HG02678 (cell line): ENCODE results near the gene MAP2K3.

ENCODE experiments used
- ATAC-seq: cut with Tn5 transposase; IDR thresholded peaks from one replicate; pipeline ENCODE4 v1.9.1; 2021; ENCODE audit warnings: mild to moderate bottlenecking, moderate library complexity; ENCODE audit not compliant: unreplicated experiment

MAP2K3 gene

DNA sequence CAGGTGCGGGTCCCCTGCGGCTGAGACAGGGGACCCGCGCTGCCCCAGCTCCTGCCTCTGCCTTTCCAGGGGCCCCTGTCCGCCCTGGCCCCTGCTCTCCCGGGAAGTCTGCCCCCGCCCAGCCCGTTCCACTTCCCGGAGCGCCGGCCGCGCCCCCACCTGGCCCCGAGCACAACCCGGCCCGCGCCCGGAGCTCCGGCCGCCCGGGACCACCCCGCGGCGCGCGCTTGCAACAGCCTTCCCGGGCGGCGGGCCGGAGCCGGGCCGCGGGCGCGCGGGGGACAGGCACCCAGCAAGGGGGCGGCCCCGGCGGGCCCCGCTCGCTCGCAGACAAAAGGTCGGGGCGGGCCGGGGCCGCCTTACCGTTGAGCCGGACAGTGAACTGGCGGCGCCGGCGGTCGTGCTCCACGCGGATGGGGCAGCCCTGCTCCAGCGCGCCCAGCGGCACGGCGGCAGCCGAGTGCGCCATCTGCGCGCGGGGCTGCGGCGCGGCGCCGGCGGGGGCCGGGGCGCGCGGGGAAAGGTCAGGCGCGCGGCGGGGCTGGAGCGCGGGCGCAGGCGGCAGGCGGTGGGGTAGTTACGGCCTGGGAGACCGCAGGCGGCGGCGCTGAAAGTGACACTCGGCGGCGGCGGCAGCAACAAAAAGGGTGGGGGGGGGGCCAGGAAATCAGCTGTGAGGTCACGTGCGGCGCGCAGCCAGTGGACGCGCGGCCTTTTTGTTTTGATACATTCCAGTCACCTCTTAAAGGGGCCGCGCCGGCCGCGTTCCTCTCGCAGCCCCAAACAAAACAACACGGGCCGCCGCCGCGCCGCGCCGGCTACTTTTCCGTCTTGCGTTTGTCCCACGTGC, 31.5 kb upstream of the MAP2K3 start, which contains the start of gene NATD1:
NATD1 (minus strand) TSS at position 615 of the 850 bp plus-strand sequence; CDS start at position 469, 146 bp downstream.
- peak; percentile 80 for ATAC-seq

DNA sequence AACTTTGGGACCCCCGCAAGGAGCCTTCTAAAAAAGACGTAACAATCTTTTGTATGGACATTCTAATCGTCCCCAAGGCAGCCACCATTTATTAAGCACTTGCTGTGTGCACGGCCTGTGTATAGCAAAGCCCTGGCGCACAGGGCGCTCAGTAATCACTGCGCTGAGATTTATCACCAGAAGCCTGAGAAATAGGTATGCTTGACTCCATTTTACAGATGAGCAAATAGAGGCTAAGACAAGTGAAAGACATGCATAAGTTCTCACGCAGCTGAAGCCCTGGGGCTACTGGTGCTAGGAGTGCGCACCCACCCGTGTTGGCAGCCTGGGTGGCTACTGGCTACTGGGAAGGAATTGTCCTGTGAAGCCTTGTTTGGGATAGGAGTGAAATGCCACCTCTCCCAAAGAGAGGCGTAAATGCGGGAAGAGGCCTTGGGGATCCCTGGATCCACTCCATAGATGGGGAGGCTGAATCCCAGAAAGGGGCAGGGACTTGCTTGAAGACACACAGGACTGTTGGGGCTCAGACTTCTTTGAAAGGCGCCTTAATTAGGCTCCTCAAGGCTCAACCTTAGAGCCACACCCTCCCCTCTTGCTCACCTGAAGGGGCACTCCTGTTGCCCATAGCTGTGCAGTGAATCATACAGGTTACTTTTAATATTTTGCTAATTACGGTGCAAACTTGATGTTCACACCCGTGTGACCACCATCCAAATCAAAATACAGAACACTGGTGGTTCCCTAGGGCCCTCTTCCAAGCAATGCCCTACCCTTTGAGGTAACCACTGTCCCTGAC, 30.7 kb upstream of the MAP2K3 start:
- ATAC-seq = no peak

DNA sequence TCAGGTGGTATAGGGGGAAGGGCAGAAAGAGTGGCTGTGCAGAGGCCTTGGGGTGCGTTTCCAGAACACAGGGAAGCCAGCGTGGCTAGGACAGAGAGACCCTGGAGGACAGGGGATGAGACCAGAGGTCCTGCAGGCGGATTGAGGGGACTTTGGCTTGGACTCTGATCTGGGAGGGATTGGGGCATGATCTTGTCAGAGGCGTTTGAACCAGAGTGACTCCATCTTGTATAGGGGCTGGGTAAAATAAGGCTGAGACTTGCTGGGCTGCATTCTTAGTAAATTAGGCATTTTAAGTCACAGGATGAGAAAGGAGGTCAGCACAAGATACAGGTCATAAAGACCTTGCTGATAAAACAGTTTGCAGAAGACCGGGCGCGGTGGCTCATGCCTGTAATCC, 25.9 kb upstream of the MAP2K3 start:
- ATAC-seq = no peak

DNA sequence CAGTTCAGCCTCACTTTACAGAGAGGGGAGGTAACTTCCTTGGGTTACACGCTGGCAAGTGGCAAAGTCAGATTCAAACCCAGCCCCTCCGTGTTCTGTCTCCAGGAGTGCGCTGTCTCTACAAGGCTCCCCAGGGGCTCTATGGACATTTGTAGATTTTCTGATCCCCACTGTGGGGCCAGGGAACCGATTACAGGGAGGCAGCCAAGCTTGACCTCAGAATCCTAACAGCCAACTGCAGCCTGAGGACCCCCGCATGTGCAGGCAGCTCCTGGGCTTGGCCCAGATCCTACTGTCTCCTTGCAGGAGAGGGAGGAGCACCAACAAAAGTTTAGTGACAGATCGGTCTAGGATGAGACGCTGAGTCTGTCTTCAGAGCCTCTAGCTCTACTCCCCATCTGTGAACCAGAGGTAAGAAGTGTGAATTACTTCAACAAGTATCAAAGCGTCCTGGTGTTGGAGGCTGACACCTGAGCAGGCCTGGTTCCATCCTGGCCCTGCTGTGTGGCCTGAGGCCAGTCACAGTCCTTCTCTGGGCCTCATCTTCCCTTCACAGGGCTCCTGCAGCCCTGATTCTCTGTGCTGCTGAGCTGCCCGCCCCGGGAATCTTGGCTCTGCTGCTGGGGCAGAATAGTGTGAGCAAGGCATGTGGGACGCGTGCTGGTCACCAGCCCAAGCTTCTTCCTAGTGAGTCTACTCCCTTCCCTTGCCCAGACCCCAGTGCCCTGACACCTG, 22.1 kb upstream of the MAP2K3 start:
- no peak for ATAC-seq

DNA sequence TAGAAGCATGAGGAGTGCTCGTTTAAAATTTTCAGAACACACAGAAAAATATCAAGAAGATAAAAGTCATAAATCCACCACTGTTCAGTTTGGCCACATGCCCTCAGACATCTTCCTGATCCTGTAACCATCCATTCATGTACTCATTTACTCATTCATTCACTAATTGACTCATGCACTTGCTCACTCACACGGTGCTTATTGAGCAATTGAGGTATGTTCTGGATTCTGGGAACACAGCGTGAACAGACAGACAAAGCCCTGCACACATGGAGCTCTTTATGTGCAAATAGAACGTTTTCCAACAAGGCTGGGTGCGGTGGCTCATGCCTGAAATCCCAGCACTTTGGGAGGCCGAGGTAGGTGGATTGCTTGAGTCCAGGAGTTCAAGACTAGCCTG, 21.1 kb upstream of the MAP2K3 start:
- no peak for ATAC-seq

DNA sequence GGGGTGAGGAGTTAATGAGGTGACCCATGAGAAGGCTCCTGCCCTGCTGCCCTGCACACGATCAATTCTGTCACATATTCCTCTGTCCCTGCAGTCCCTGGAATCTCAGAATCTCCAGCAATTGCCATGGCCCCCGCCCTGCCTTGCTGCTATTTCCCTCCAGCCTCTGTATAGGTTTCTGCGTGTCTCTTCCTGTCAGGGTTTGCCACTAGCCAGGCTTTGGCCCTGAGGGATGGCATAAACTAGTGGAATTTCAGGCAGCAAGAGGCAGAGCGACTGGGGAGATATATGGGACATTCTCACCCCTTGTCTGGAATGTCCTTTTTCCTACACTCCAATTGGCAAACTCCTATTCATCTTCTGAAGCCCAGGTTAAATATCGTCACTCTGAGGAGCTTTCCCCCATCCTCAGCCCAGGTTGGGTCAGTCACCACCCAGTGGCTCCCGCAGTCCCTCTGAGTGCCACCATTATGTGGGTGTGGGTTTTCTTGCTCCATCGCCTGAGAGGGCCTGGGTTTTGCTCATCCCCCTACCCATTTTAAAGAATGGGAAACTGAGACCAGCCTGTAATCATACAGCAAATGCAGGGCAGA, 15.8 kb upstream of the MAP2K3 start:
- ATAC-seq = no peak

DNA sequence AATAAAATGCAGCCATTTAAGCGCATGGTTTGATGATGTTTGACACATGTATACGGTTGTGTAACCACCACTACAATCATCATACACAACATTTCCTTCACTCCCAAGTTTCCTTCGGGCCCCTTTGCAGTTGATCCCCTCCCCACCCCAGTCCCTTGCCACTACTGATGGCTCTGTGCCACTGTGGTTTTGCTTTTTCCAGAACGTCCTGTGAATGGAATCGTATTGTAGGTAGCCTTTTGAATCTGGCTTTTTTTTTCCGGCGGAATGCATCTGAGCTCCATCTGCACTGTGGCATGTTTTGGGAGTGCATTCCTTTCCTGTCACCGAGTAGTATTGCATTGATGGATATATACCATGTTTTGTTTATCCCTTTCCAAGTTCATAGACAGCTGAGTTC, 15.1 kb upstream of the MAP2K3 start:
- no peak for ATAC-seq

DNA sequence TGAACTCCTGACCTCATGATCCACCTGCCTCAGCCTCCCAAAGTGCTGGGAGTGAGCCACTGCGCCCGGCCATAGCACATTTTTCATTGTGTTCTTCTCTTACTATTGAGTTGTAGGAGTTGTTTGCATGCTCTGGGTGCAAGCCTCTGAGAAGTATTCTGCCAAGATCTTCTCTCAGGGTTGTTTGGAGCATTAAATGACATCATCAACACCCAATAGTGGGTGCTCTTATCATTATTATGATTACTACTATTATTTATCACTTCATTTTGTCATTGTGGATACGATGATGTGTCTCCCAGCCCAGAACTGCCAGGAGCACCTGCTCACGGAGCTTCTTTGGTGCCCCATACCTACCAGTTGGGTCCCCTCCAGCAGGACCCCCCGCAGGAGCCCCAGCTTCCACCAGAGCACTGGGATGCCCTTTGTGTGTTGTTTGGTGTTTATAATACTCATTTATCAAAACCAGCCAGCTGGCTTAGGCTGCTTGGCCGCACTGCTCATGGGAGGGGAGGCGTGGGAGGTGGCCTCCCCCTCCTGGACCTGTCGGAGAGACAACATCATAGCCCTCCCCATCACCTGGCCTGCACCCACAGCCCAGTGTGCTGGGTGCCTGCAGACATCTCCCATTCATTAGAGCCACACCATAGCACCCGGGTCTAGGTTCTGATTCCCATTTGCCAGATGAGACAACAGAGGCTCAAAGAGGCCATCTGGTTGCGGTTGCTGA, 12.9 kb upstream of the MAP2K3 start:
- ATAC-seq = no peak

DNA sequence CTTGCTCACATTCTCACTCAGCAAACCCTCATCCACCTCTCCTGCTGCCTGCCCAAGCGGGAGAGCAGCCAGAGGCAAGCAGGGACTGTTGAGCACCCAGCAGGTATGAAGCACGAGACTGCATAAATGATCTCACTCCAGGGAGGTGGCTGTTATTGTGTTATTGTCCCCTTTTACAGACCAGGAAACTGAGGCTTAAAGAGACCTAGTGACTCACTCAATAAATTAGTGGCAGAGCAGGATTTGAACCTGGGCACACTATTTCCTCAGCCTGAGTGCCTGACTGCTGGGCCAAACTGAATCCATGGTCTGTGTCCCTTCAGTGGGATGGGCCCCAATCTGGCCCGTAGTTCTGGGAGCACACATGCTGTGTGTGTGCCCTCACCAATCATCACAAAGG, 12.3 kb upstream of the MAP2K3 start:
- no peak for ATAC-seq

DNA sequence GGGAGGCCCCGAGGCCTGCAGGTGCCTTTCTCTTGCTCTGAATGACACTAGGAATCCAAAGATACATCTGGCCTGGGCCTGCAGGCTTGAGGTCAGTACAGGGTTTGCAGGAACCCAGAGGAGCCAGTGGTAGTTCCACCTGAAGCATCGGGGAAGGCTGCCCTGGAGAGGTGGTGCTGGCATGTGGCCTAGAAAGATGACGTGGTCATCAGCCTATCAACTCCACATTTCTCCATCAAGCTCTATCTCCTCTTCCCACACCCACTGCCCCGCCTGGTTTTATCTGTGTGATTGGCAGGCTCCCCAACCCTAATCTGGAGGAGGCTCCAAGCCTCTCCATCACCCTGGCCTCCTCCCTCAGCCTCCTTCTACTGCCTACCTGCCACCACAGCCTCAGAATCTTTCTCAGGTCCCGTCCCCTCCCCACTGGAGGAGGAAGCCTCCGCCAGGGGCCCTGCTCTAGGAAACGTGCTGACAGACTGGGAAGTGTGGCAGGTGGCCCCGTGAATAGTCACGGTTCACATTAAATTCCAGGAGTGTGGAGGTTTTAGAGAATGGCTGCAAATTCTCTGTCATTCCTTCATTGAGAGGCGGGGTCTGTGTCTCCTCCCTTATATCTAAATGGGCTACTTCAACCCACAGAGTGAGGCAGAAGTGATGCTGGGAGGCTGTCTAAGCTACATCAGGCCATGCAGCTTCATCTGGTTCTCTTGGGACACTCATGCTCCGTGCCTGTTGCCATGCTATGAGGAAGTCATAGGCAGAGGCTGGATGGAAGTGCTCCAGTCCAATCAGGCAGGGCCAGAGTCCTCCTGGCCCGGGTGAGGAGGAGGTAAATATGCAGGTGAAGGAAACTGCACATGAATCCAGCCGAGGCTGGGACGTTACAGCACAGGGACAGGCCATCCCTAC, 11.4 kb upstream of the MAP2K3 start:
- no peak for ATAC-seq

DNA sequence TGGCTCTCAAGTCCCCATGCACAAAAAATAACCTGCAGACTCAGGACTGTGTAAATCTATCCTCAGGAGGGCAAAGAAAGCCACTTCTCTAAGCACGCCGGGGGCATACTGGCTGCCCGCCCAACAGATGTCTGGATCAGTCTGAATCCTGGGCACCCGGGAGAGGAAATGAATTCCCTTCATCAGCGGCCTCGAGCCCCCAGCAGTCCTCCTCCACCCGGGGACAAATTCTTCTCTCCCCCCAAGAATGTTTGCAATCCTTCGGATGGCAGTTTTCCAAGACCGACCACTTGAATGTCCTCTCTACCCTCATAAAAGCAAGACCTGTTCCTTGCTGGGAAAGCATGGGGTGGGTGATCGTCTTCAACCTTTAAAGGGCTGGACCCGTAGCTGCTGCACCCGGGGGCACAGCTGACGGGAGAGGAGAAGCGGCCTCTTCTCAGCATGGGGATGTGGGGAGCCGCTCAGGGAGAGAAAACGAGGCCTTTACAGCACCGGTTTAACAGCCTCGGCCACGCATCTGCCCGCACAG, 9.4 kb upstream of the MAP2K3 start:
- ATAC-seq = no peak

DNA sequence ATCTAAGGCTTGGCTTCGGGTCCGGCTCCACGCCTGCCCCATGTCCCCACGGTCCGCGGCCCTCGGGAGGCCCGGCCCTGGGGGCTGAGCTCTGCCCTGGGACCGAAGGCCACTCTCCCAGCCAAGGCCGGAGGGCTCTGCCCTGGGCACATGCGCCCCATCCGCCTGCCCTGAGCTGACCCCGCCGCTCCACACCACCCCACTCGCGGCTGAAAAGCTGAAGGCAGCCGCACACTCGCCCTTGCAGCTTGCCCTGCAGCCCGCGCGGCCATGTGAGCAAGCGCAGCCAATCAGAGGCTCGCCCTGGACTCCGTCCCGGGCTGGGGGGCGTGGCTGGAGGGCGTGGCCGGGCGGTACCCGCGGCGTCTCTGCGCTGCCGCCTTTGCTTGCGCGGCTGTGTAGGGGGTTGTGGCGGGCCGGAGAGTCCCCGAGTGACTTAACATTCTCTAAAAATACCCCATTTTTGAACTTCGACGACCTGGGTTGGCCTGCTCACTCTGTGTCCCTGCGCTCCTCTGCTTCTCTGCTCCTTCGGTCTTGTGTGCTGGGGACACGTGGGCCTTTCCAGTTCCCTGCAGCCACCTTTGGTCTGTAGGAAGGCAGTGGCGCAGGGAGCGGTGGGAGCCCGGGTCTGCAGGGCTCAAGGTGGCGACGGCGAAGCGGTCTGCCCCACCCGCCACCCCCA, 8.8 kb upstream of the MAP2K3 start:
- peak; percentile 95 for ATAC-seq

DNA sequence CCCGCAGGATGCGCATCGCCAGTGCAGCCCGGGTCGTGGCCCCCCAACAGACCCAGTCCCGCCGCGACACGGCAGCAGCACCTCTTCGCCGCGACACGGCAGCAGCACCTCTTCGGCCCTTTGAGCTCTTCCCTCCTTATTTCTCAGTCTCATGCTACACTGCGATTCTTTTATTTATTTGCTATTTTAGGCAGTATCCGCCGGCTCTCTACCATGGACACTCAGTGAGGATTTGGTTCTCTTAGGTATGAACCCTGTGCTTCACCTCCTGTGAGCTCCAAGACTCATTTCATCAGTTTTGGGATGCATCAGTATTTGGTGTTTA, 8.3 kb upstream of the MAP2K3 start:
- no peak for ATAC-seq

DNA sequence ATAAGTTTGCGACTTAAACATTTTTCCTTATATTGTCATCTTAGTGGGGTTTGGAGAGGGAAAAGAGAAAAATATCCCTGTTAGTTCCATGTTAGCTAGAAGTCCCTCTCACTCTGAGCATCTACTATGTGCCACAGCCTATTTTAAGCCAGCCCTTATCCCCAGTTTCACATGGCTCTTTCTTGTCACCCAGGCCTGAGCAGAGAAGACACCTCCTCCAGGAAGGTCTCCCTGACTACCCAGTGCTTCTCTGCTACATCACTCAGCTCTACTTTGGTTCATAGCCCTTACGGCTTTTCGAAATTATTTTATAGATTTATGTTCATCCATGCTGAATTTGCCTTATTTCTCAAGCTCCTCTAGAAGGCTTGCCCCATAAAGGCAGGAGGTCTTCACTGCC, 7.2 kb upstream of the MAP2K3 start:
- ATAC-seq = no peak

DNA sequence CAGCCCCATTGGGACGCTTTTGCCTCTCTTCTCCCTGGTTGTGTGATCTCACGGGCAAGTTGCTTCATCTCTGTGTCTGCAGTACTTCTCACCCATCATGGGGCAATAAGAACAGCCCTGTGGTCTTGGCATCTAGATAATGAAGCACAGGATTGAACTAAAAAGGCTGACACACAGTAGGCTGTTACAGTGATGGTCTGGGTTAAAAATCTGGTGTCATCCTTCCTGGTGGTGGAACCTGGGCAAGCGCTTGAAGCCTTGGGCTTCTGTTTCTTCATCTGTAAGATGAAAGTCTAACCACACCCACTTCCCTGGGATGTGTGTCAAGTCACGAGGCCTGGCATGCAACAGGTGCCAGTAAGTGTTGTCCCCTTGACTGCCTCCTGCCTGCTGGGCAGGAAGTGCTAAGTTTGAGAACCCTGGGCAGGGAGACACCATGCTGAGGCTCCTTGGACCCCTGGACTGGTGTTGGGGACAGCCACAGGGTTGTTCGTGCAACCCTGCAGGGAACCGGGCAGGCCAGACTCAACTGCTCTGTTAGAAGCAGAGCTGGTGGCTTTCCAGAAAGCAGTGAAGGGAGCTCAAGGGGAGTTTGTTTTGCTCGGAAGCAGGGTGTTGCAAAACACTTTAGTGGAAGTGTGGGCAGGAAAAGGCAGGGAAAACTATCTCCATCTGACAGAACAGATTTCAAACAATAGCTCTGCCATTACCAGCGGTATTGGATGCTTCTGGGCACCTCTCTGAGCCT, 5.9 kb upstream of the MAP2K3 start:
- ATAC-seq = no peak

DNA sequence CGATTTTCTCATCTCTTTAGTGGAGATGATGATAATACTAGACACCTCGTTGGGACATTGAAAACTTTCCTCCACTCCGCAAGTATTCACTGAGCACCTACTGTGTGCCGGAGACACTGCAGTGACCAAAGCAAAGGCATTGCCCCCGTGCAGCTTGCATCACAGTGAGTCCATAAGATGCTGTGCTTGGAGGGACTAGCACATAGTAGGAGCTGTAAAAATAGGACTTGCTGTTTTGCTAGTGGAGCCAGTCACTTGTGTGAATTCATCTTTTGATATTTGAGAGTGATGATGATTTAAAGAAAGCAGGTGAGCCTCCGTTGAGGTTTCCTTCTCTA, 5.3 kb upstream of the MAP2K3 start:
- no peak for ATAC-seq

DNA sequence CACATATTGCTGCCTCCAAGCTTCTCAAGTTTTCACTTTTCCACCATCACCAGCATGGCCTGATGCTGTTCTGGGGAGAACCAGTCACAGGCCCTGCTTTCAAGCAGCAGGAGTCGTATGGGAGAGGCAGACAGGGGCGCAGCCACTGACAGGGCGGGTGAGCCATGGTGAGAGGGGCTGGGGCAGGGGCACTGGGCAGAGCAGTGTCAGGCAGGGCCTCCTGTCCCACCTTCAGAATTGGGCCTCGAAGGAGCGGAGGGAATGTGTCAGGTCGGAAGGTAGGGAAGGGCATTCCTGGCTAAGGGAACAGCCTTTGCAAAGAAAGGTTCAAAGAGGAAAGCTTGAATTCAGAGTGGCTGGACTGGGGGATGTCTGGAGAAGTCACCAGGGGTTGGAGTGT, 4.9 kb upstream of the MAP2K3 start:
- no peak for ATAC-seq

DNA sequence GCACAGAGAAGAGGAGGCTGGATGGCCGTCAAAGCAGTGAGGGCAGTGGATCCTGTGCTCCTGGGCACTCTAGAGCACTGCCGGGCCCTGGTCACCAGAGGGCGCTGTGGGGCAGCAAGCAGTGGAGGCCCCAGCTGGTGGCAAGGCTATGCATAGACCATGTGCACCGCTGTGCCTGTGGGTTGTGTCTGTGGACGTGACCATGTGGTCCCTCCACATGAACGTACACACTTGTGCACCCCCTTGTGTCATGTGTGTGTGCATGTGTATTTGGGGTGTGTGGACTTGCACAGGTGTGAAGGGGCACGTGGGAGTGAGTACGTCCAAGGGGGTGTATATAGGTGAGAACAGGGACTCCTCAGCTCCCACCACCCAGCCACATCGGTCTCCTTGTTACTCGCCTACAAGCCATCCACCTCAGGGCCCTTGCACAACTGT, 4.4 kb upstream of the MAP2K3 start:
- peak; percentile 26 for ATAC-seq
